GM18909 (cell line): ENCODE data around the gene CRBN.

Source experiments
- ATAC-seq: cut with Tn5 transposase; IDR thresholded peaks from one replicate; pipeline ENCODE4 v1.9.1; 2021; ENCODE audit warnings: mild to moderate bottlenecking; ENCODE audit not compliant: unreplicated experiment, poor library complexity

Gene CRBN

DNA sequence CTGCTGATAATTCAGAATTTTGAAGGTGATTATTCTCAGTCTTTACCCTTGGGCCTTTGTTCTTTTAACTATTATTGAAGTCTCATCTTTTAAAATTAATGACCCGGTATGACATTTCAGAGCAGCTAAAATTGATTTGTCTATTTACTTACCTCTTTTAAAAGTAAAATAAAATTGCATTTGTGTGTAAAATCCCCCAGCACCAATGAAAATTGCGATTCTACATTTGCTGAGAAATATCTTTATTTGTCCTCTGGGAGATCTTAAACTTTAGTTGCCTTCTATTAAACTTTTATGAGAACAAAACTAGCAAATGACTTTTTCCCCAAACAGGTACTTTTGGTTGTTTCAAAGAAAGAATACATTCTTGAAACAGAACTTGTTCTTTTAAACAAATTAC lies 61.8 kb downstream of the CRBN start:
- ATAC-seq, result no peak

- no peak for ATAC-seq
Measured at GRCh38 chr3:3113042-3113709, 66.3 kb downstream of the CRBN start.

- ATAC-seq, result no peak
Measured at GRCh38 chr3:3110749-3111361, 68.6 kb downstream of the CRBN start.

DNA sequence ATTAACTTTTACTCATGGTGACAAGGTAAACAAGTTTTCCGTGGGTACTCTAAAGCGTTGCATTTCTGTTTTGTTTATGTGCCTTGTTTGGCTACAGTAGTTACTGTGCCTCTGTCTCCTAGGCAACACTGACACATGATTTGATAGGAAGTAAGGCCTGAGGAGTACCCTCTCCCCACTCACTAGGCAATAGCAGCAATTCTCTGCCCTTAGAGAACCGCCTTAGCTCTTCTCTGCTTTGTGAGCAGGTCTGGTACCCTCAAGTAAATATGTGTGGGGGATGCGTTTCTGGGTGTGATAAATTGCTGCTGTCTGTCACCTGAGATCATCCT lies 69.2 kb downstream of the CRBN start, which contains the start of gene IL5RA:
Gene IL5RA, minus strand, starts transcription at position 76 of the 332 bp plus-strand sequence. CDS start 5,390 bp downstream, outside the sequence.
- peak; percentile 48 for ATAC-seq

GRCh38 chr3:3109407-3110298 lies 69.8 kb downstream of the CRBN start:
- peak; percentile 57 for ATAC-seq

GRCh38 chr3:3107858-3108257 lies 71.6 kb downstream of the CRBN start:
- no peak for ATAC-seq

DNA sequence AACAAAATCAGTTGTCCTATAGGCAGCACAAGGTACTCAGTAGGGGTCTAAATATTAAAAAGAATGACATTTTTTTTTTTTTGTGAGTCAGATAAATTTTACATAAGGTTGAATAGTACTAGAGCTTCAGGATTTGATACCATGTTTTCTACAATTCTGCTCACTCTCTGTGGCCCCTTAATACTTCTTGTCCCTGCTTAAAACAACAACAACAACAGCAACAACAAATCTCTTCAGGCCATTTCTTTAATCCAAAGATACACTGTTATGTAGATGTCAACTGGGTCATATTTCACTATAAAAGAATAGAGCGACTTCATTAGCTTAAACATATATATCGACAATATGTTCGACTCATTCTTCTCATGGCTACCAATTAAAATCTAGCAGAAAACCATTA lies 72.3 kb downstream of the CRBN start:
- no peak for ATAC-seq

- ATAC-seq, result no peak
Measured at GRCh38 chr3:3105815-3106214, 73.7 kb downstream of the CRBN start.

DNA sequence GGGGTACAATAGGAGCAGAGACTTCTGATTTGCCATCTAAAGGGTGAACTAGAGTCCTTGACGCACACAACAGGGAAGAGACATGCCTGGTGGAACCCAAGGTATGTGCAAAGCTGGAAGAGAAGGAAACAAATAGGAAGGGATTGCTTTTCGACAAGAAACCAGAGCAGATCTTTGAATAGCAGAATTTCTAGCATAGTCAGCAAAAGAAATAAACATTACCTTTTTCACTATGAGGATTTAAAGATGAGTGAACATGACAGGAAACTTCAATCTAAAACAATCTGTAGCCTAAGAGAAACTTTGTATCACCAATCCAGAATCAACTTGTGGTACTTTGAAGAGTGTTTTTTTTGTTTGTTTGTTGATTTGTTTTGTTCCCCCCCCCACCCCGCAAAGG lies 74.2 kb downstream of the CRBN start:
- ATAC-seq, result no peak

DNA sequence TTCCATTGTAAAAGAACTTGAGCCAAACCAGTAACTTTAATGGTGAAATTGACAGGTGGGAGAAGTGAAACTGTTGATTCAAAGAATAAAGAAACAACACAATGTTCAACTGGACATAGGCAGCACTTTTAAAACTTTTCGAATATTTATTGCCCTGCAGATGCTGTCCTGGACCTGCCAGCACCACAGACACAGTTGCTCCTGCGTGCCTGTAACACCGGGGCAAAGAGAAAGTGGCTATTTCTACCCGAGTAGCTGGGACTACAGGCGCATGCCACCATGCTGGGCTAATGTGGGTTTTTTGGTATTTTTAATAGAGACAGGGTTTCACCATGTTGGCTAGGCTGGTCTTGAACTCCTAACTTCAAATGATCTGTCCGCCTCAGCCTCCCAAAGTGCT lies 76.7 kb downstream of the CRBN start:
- ATAC-seq, result no peak

- ATAC-seq, result peak; percentile 61
Measured at GRCh38 chr3:3101660-3102458, 77.6 kb downstream of the CRBN start.
